HepG2 (cell line): ENCODE results near the gene JMJD6. TPM values are rescaled to one million over a fixed set of nuclear protein-coding genes. Genes with fewer than 3 reads are reported as not detected.

Experiments
- ATF5 ChIP-seq: sonication (generic); formaldehyde crosslinking; IDR thresholded peaks from 2 replicates; pipeline ENCODE4 v1.4.0; 2020; ENCODE audit warnings: mild to moderate bottlenecking, low read depth, missing genetic modification reagents
- CENPX ChIP-seq: sonication (generic); formaldehyde crosslinking; IDR thresholded peaks from 2 replicates; pipeline ENCODE4 v1.9.0; 2021; ENCODE audit warnings: mild to moderate bottlenecking, missing genetic modification reagents, moderate library complexity
- FOXO4 ChIP-seq: sonication (generic); formaldehyde crosslinking; conservative IDR thresholded peaks from 2 replicates; pipeline ENCODE4 v1.8.1; 2023; ENCODE audit warnings: missing genetic modification reagents
- HNRNPL ChIP-seq: fragments of 200-400 bp; formaldehyde crosslinking; IDR thresholded peaks from 2 replicates; pipeline ENCODE4 v1.6.1; 2017; ENCODE audit warnings: mild to moderate bottlenecking, low read depth, low read length
- KDM4B ChIP-seq: sonication (generic); formaldehyde crosslinking; IDR thresholded peaks from 2 replicates; pipeline ENCODE4 v1.4.0; 2020; ENCODE audit warnings: missing genetic modification reagents
- MEF2D ChIP-seq: sonication (generic); formaldehyde crosslinking; IDR thresholded peaks from 2 replicates; pipeline ENCODE4 v1.5.1; 2020; ENCODE audit warnings: mild to moderate bottlenecking, missing genetic modification reagents
- NAIF1 ChIP-seq: sonication (generic); formaldehyde crosslinking; IDR thresholded peaks from 2 replicates; pipeline ENCODE4 v1.5.0; 2020; ENCODE audit warnings: mild to moderate bottlenecking, missing genetic modification reagents, borderline replicate concordance
- NR2F6 ChIP-seq, 2 experiments: IDR thresholded peaks; 2 replicates each; pipeline ENCODE4 v1.6.1; 2016; ENCODE audit warnings: antibody characterized with exemption in 1 of 2, mild to moderate bottlenecking in 1 of 2
- REPIN1 ChIP-seq: sonication (generic); formaldehyde crosslinking; IDR thresholded peaks from 2 replicates; pipeline ENCODE4 v1.8.0; 2022; ENCODE audit warnings: missing genetic modification reagents, low read depth, mild to moderate bottlenecking, borderline replicate concordance
- ZIK1 ChIP-seq: sonication (generic); formaldehyde crosslinking; IDR thresholded peaks from 2 replicates; pipeline ENCODE4 v1.5.0; 2020; ENCODE audit warnings: mild to moderate bottlenecking, low read depth, missing genetic modification reagents, borderline replicate concordance
- ZNF230 ChIP-seq: sonication (generic); formaldehyde crosslinking; IDR thresholded peaks from 2 replicates; pipeline ENCODE4 v1.4.0; 2020; ENCODE audit warnings: mild to moderate bottlenecking, missing genetic modification reagents
- ZNF367 ChIP-seq: sonication (generic); formaldehyde crosslinking; IDR thresholded peaks from 2 replicates; pipeline ENCODE4 v1.4.0; 2020; ENCODE audit warnings: missing genetic modification reagents, borderline replicate concordance
- ZNF713 ChIP-seq: sonication (generic); formaldehyde crosslinking; IDR thresholded peaks from 2 replicates; pipeline ENCODE4 v1.4.0; 2020; ENCODE audit warnings: mild to moderate bottlenecking, missing genetic modification reagents
- ZNF775 ChIP-seq: sonication (generic); formaldehyde crosslinking; IDR thresholded peaks from 2 replicates; pipeline ENCODE4 v1.4.0; 2020; ENCODE audit warnings: missing genetic modification reagents, mild to moderate bottlenecking, moderate library complexity, borderline replicate concordance
- ZNF777 ChIP-seq: sonication (generic); formaldehyde crosslinking; IDR thresholded peaks from 2 replicates; pipeline ENCODE4 v1.4.0; 2020; ENCODE audit warnings: missing genetic modification reagents
- ZNF841 ChIP-seq: sonication (generic); formaldehyde crosslinking; IDR thresholded peaks from 2 replicates; pipeline ENCODE4 v1.8.1; 2023; ENCODE audit warnings: missing genetic modification reagents, borderline replicate concordance
- polyA plus RNA-seq, 8 experiments: library from polyadenylated mRNA; depleted of rRNA in 3 of 8; stranded (reverse) in 7 of 8; unstranded in 1 of 8; fragments of >200 nt; fragmentation: Illumina TruSeq in 4 of 8; extraction: Trizol in 4 of 8; gene quantifications; 2 replicates each; pipeline versions ENCODE4 v1.2.1 to v1.2.3, GENCODE V29; 2011 to 2016; ENCODE audit warnings: low read depth in 4 of 8, missing spikeins in 1 of 8, mixed read lengths in 1 of 8; ENCODE audit not compliant: insufficient read depth in 1 of 8
- total RNA-seq, 5 experiments: library from RNA; depleted of rRNA; stranded (reverse); fragments of >200 nt; fragmentation: Illumina TruSeq; extraction: Trizol; gene quantifications; 2 replicates each; pipeline ENCODE4 v1.2.3, GENCODE V29; 2016; ENCODE audit warnings: low read depth in 1 of 5
- TF ChIP-seq, protein P1 (sequence below): sonication (generic); formaldehyde crosslinking; IDR thresholded peaks from 2 replicates; pipeline ENCODE4 v1.4.0; 2020; ENCODE audit warnings: missing genetic modification reagents, borderline replicate concordance
- TF ChIP-seq, protein P2 (sequence below): sonication (generic); formaldehyde crosslinking; IDR thresholded peaks from 2 replicates; pipeline ENCODE4 v1.5.0; 2020; ENCODE audit warnings: missing genetic modification reagents, mild to moderate bottlenecking, borderline replicate concordance
- TF ChIP-seq, protein P3 (sequence below): IDR thresholded peaks from 2 replicates; pipeline ENCODE4 v1.6.1; 2012; ENCODE audit warnings: low read length, improper control_type of control experiment

The JMJD6 gene
- total and polyA plus RNA-seq, 2 of the 13 experiments (the other 11 are each of a cell fraction or from before 2014, with no cell fraction given), result 33.6 to 41.0 TPM

- TF ChIP-seq, protein P1, sequence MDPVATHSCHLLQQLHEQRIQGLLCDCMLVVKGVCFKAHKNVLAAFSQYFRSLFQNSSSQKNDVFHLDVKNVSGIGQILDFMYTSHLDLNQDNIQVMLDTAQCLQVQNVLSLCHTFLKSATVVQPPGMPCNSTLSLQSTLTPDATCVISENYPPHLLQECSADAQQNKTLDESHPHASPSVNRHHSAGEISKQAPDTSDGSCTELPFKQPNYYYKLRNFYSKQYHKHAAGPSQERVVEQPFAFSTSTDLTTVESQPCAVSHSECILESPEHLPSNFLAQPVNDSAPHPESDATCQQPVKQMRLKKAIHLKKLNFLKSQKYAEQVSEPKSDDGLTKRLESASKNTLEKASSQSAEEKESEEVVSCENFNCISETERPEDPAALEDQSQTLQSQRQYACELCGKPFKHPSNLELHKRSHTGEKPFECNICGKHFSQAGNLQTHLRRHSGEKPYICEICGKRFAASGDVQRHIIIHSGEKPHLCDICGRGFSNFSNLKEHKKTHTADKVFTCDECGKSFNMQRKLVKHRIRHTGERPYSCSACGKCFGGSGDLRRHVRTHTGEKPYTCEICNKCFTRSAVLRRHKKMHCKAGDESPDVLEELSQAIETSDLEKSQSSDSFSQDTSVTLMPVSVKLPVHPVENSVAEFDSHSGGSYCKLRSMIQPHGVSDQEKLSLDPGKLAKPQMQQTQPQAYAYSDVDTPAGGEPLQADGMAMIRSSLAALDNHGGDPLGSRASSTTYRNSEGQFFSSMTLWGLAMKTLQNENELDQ, result no peak
- TF ChIP-seq NAIF1 (CRISPR knock-in tag), result no peak
- no peak for TF ChIP-seq MEF2D
- no peak for TF ChIP-seq CENPX (CRISPR knock-in tag)
- TF ChIP-seq, protein P2, sequence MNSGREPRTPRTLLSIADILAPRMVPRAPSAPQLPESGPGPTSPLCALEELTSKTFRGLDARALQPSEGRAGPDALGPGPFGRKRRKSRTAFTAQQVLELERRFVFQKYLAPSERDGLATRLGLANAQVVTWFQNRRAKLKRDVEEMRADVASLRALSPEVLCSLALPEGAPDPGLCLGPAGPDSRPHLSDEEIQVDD (CRISPR knock-in tag), result no peak
- no peak for TF ChIP-seq ZNF775 (CRISPR knock-in tag)
- TF ChIP-seq ZNF367 (CRISPR knock-in tag), result no peak
- TF ChIP-seq KDM4B (CRISPR knock-in tag), result no peak
- TF ChIP-seq REPIN1 (CRISPR knock-in tag), result no peak; the same call in 1 of the 2 replicates
- TF ChIP-seq, protein P3, sequence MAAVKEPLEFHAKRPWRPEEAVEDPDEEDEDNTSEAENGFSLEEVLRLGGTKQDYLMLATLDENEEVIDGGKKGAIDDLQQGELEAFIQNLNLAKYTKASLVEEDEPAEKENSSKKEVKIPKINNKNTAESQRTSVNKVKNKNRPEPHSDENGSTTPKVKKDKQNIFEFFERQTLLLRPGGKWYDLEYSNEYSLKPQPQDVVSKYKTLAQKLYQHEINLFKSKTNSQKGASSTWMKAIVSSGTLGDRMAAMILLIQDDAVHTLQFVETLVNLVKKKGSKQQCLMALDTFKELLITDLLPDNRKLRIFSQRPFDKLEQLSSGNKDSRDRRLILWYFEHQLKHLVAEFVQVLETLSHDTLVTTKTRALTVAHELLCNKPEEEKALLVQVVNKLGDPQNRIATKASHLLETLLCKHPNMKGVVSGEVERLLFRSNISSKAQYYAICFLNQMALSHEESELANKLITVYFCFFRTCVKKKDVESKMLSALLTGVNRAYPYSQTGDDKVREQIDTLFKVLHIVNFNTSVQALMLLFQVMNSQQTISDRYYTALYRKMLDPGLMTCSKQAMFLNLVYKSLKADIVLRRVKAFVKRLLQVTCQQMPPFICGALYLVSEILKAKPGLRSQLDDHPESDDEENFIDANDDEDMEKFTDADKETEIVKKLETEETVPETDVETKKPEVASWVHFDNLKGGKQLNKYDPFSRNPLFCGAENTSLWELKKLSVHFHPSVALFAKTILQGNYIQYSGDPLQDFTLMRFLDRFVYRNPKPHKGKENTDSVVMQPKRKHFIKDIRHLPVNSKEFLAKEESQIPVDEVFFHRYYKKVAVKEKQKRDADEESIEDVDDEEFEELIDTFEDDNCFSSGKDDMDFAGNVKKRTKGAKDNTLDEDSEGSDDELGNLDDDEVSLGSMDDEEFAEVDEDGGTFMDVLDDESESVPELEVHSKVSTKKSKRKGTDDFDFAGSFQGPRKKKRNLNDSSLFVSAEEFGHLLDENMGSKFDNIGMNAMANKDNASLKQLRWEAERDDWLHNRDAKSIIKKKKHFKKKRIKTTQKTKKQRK, result no peak
- TF ChIP-seq ZIK1 (CRISPR knock-in tag), result 0 out of 2 replicates have a peak, but pooled peaks have one; percentile 39
- no peak; the same call in 1 of the 2 replicates for TF ChIP-seq FOXO4 (CRISPR knock-in tag)
- no peak for TF ChIP-seq HNRNPL
- no peak for TF ChIP-seq ATF5 (CRISPR knock-in tag)
- TF ChIP-seq ZNF841 (CRISPR knock-in tag), result no peak
- no peak; the same call in none of the 2 replicates for TF ChIP-seq ZNF777
- TF ChIP-seq ZNF713, result no peak
- TF ChIP-seq NR2F6 (IDR thresholded peaks at IDR 0.05), result no peak
- TF ChIP-seq NR2F6 (CRISPR knock-in tag; IDR thresholded peaks at IDR 0.05), result no peak
- TF ChIP-seq ZNF230 (CRISPR knock-in tag), result no peak
These were observed 701 bp downstream of the JMJD6 start (continued) for GRCh38 chr17:76725580-76726230.
